ENCODE results near the gene GNAT3.

GNAT3 gene

GRCh38 chr7:80530136-80530535 lies 18.3 kb upstream of the GNAT3 start:
- H3K9me3 ChIP-seq = no peaks in the 10 kb centered on the region
- H3K27me3 ChIP-seq = no peaks in the 10 kb centered on the region
- TF ChIP-seq CTCF (IDR thresholded peaks at IDR 0.05) = no peak
- no peaks in the 10 kb centered on the region for H3K4me1 ChIP-seq (ENCODE audit: control insufficient read depth in 1 of 2, insufficient read depth in 1 of 2, low read depth in 1 of 2, low read length in 1 of 2)
- no peak overlapping the region for H3K4me3 ChIP-seq (ENCODE audit: low read depth in 1 of 2, low read length in 1 of 2)
- no peak overlapping the region for H3K27ac ChIP-seq
- no peaks in the 10 kb centered on the region for H3K36me3 ChIP-seq

- Histone ChIP-seq H3K36me3 (no peaks in the 10 kb centered on the region), H3K27me3 (no peaks in the 10 kb centered on the region), H3K4me1 (ENCODE audit: control insufficient read depth in 1 of 2, insufficient read depth in 1 of 2, low read depth in 1 of 2, low read length in 1 of 2) (no peaks in the 10 kb centered on the region), H3K27ac (no peak overlapping the region), H3K4me3 (ENCODE audit: low read depth in 1 of 2, low read length in 1 of 2) (no peak overlapping the region), H3K9me3 (no peaks in the 10 kb centered on the region)
- TF ChIP-seq CTCF (IDR thresholded peaks at IDR 0.05) = no peak
Measured at GRCh38 chr7:80529362-80529761, 17.5 kb upstream of the GNAT3 start.

GRCh38 chr7:80528689-80529088 lies 16.8 kb upstream of the GNAT3 start:
- no peak overlapping the region for H3K4me3 ChIP-seq (ENCODE audit: low read depth in 1 of 2, low read length in 1 of 2)
- H3K27me3 ChIP-seq = no peaks in the 10 kb centered on the region
- no peak overlapping the region for H3K27ac ChIP-seq
- TF ChIP-seq CTCF (IDR thresholded peaks at IDR 0.05) = no peak
- no peaks in the 10 kb centered on the region for H3K4me1 ChIP-seq (ENCODE audit: control insufficient read depth in 1 of 2, insufficient read depth in 1 of 2, low read depth in 1 of 2, low read length in 1 of 2)
- no peaks in the 10 kb centered on the region for H3K9me3 ChIP-seq
- H3K36me3 ChIP-seq = no peaks in the 10 kb centered on the region

GRCh38 chr7:80526472-80526871 lies 14.6 kb upstream of the GNAT3 start:
- TF ChIP-seq CTCF (IDR thresholded peaks at IDR 0.05) = no peak
- H3K27ac ChIP-seq = no peak overlapping the region
- no peaks in the 10 kb centered on the region for H3K27me3 ChIP-seq
- H3K4me1 ChIP-seq (ENCODE audit: control insufficient read depth in 1 of 2, insufficient read depth in 1 of 2, low read depth in 1 of 2, low read length in 1 of 2) = no peaks in the 10 kb centered on the region
- H3K9me3 ChIP-seq = no peaks in the 10 kb centered on the region
- no peak overlapping the region for H3K4me3 ChIP-seq (ENCODE audit: low read depth in 1 of 2, low read length in 1 of 2)
- no peaks in the 10 kb centered on the region for H3K36me3 ChIP-seq

- H3K27ac ChIP-seq = no peak overlapping the region
- TF ChIP-seq CTCF (IDR thresholded peaks at IDR 0.05) = no peak
- no peaks in the 10 kb centered on the region for H3K4me1 ChIP-seq (ENCODE audit: control insufficient read depth in 1 of 2, insufficient read depth in 1 of 2, low read depth in 1 of 2, low read length in 1 of 2)
- H3K27me3 ChIP-seq = no peaks in the 10 kb centered on the region
- no peak overlapping the region for H3K4me3 ChIP-seq (ENCODE audit: low read depth in 1 of 2, low read length in 1 of 2)
- no peaks in the 10 kb centered on the region for H3K36me3 ChIP-seq
- H3K9me3 ChIP-seq = no peaks in the 10 kb centered on the region
Measured at GRCh38 chr7:80524693-80525092, 12.8 kb upstream of the GNAT3 start.

- Histone ChIP-seq H3K4me3 (ENCODE audit: low read depth in 1 of 2, low read length in 1 of 2) (no peak overlapping the region), H3K4me1 (ENCODE audit: control insufficient read depth in 1 of 2, insufficient read depth in 1 of 2, low read depth in 1 of 2, low read length in 1 of 2) (no peaks in the 10 kb centered on the region), H3K9me3 (no peaks in the 10 kb centered on the region), H3K36me3 (no peaks in the 10 kb centered on the region), H3K27me3 (no peaks in the 10 kb centered on the region), H3K27ac (no peak overlapping the region)
- TF ChIP-seq CTCF (IDR thresholded peaks at IDR 0.05) = no peak
Measured at GRCh38 chr7:80521809-80522208, 9.9 kb upstream of the GNAT3 start.
